22Rv1 (cell line): ENCODE data around the gene GOLGA8S.
"Not testable (repeated sequence)": the region's sequence is repeated elsewhere in the genome, so short reads cannot be mapped to it uniquely, and the experiment has no call there.

Experiments used
- CTCF ChIP-seq: fragments of 450-650 bp; IDR thresholded peaks from 2 replicates; pipeline ENCODE4 v1.5.1; 2017; ENCODE audit warnings: mild to moderate bottlenecking
- ZFX ChIP-seq: fragments of 450-650 bp; IDR thresholded peaks from 2 replicates; pipeline ENCODE4 v1.6.1; 2017; ENCODE audit warnings: antibody characterized with exemption, borderline replicate concordance

- not testable (repeated sequence) for TF ChIP-seq CTCF, ZFX
Measured at GRCh38 chr15:23380700-23381099, 26.2 kb downstream of the GOLGA8S start.
